ENCODE measurements around the gene ICE1.
"Not testable (repeated sequence)": the region's sequence is repeated elsewhere in the genome, so short reads cannot be mapped to it uniquely, and the experiment has no call there.

The ICE1 gene

DNA sequence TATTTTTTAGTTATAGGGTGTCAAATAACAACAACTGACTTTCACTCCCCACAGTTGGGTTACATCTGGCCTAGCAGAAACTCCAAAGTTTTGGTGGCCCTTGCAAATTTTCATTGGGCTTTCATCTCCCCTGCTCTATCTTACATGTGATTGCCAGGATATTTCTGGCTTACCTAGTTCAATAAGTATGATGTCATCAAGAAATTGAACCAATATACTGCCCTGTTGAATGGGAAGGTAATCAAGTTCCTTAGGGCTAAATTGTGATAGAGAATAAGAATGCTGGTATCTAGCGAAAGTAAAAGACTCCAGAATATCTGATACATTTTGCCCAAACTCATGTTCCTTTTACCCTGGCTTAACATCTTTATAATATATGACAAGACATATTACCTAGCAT is 17.0 kb upstream of the ICE1 start:
- DNase-seq, result no peak

DNA sequence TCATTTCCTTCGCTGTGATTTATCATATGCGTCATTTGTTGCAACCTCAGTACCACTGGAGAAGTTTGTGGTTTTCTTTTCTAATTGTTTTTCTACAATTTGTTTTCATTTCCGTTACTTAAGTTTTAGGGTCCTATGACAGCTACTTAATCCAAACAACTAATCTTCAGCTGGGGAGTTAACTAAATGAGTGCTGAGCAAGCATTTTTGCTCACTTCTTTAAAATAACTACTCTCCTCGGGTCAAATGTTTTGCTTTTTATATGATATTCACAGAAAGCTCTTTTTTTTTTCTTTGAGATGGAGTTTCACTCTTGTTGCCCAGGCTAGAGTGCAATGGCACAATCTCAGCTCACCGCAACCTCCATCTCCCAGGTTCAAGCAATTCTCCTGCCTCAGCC is 14.6 kb upstream of the ICE1 start:
- no peak for DNase-seq

- peak; percentile 4 for DNase-seq
These were observed 13.2 kb upstream of the ICE1 start for GRCh38 chr5:5409151-5409810.

- not testable (repeated sequence) for DNase-seq
These were observed 8.6 kb upstream of the ICE1 start for GRCh38 chr5:5413856-5414255.

DNA sequence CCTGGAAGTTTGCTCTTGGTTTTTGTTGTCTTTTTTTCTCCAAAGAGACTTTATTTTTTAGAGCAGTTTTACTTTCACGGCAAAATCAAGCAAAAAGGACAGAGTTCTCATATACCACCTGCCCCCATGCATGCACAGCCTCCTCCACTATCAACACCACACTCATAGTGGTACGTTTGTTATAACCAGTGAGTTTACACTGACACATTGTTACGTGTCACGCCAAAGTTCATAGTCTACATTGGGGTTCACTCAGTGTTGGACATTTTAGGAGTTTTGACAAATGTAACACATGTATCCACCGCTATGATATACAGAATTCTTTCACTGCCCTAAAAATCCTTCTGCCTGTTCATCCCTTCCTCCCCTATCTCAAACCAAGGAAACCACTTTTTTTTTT is 7.5 kb upstream of the ICE1 start:
- DNase-seq, result no peak

- DNase-seq, result no peak
These were observed 5.7 kb upstream of the ICE1 start for GRCh38 chr5:5416733-5417132.

DNA sequence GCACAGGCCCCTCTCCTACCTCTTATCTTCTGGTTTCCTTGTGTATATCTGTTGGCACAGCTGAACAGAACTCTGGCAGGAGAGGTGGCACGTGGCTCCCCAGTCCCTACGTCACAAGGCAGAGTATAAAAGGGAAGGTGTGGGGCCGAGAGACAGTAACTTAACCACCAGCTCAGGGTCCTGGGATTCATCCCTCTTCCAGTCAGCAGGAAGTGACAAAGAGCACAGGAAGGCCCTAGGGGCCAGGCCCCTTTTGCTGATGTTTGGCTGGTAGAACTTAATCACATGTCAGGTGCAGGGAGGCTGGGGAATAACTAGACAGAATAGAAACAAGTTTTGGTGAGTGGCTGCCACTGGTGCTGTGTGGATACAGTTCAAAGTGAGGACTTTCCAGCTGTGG is 4.5 kb upstream of the ICE1 start:
- no peak for DNase-seq

DNA sequence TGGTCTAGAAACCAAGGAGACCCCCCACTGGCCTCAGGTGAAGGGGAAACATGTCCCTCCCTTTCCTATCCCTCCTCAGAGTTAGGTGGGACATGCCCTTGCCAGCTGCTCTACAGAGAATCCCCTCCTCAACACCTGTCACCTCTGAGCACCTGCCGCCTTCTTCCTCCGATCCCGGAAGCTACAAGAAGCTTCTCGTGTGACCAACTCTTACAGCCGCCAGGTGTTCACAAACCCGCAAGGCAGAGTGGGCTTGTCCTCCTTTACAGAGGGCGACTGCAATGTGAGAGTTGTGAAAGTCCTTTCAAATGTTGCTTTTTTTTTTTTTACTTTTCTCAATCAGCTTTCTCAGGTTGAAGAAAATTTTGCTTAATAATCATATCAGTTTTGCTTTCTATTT is 3.7 kb upstream of the ICE1 start:
- DNase-seq, result peak; percentile 66

GRCh38 chr5:5419291-5420210 is 2.9 kb upstream of the ICE1 start:
- DNase-seq, result peak; percentile 60

- DNase-seq, result no peak
These were observed 2.2 kb upstream of the ICE1 start for GRCh38 chr5:5420251-5420650.

DNA sequence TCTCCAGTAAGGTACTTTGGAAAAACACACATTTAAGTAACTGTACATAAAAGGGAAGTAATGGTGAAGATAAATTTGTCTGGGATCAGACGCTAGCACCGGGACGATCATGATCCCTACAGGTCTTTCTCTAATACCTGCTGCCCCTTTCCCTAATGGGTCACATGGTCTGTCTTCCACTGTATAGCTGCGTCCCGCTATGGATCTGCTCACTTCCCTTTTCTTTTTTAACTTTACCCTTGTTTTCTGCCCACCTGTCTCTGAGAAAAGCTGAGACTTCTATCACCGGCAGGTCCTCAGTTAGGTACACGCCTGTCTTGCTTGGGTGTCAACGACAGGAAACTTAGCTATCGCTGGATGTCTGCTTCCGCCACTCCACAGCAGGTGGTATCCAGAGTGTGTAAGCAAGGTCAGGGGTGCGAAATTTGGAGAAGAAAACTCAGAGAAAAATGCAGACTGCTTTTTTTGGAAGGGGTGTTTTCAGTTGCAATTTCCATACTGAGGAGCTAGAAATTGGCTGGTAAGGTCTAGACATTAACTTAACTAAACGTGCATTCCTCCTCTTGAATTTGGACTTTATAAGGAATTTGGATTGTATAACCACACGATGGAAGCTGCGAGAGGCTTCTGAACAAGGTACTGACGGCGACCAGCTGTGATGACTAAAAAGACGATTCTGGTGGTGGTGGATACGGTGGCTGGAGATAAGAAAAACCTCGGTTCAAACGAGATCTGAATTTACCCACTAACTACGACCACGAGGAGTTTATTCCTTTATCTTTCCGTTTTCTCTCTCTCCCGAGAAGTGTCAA is 1.1 kb upstream of the ICE1 start:
- DNase-seq, result peak; percentile 73

DNA sequence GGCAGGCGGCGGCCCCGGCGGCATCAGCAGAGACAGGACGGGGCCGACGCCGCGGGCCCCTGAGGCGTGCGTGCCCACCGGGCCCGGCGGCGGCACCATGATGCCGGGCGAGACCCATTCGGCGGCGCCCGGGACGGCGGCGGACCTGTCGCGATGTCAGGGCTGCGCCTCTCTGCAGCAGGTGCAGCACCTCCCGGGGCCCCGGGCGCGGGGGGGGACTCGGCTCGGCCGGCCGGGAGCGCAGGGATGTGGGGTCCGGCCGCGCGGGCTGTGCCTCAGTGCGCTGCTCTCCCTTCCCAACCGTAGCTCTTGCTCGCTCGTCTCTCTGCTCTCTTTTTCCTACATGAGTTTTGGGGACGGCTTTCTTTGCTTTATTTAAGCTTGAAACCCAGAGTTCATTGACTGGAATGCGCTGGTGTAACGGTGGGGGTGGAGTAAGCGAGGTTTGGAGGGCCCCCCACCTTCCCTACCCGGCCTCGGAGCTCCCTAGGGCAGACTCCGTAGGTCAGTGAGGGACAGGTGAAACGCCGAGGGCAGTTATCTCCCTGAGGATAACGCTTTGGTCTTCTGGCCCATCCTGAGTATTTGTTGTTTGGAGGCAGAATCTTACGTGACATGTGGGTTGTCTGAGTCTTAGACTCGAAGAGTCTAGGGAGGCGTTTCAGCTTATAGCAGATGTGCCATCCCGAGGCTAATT is 490 bp downstream of the ICE1 start:
- DNase-seq, result peak; percentile 30

- DNase-seq, result no peak
These were observed 1.1 kb downstream of the ICE1 start for GRCh38 chr5:5423586-5423985.

GRCh38 chr5:5424736-5425135 is 2.3 kb downstream of the ICE1 start:
- no peak for DNase-seq

DNA sequence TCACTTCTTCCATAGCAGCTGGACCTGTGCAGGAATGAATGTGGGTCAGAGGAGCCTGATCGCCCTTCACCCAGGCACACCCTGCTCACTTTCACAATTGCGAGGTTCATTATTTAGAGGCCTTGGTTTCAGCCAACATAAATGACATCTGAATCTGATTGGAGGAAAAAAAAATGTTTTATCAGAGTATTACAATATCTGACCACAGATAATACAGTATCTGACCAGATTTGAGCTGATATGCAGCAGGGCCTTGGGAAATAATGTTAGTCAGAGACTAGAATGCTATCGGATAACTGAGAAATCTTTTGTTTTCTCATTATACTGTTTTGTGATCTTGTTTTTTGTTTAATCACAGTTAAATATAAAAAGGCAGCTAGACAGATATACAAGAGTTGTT is 7.7 kb downstream of the ICE1 start:
- no peak for DNase-seq

DNA sequence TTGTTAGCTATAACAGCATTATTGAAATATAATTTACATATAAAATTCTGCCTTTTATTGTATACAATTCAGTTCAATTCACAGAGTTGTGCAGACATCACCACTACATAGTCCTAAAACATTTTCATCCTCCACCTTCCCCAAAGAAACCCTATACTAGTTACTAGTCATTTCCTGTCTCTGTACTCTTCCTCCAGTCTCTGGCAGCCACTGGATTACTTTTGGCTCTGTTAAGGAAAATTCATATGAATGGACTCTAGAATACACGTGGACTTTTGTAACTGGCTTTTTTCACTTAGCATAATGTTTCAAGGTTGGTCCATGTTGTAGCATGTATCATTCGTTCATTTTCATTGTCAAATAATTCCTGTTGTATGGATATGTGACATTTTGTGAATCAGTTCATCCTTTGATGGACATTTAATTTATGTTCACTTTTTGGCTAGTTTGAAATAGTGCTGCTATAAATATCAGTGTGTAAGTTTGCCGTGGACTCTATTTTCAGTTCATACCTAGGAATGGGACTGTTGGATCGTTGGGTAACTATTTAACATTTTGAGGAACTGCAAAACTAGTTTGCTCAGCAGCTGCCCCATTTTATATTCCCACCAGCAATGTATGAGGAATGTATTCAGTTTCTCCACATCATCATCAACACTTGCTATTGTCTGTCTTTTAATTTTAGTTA is 9.7 kb downstream of the ICE1 start:
- DNase-seq, result no peak

DNA sequence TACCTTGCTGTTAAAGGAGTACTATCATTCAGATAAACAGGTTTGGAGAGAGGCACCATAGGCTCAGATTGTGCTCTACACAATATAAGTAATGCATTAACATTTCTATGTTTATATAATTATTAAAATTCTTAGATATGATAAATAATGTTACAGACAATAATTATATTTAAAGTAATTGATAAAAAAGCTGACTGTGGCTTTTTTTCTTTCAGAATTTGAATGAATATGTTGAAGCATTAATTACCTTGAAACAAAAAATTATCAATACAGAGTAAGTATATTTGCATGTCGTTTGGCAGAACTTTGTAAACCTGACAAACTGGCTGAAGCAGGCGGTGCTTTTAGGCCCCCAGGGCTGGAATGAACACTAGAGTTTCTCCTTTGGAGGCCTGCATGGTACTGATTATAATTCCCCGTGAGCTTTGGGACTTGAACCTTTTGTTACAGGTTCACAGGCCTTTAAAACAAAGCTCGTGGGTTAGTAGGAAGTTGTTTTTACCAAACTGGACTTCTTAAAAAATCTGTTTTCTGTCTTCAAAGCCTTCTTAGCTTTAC is 13.8 kb downstream of the ICE1 start:
- DNase-seq, result peak; percentile 11

- no peak for DNase-seq
These were observed 15.0 kb downstream of the ICE1 start for GRCh38 chr5:5437227-5438172.

GRCh38 chr5:5451863-5452262 is 29.4 kb downstream of the ICE1 start:
- DNase-seq, result no peak

DNA sequence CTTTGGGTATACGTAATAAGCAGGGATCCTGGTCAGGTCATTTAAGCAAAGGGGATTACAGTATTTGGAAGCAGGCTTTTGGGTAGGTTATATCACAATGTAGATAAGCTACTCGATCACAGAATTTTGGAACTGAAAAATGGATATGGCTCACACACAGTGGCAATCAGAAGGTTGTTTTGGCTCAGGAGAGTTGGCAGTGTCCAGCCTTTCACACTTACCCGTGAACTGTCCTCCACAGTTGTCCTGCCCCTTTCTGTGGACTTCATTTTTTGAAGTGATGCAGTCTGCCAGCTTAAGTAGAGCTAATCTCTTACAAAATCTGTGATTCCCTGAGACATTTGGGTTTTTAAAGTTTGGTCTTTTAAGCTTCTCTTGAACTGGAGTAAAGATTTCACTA is 30.7 kb downstream of the ICE1 start:
- no peak for DNase-seq

- DNase-seq, result no peak
These were observed 31.9 kb downstream of the ICE1 start for GRCh38 chr5:5454391-5454790.

Measured in NCI-H69 (cell line).